Trophoblast cell (in vitro differentiated cells and primary cell): Measurements from ENCODE around the gene ENPP3.

Experiments used
- DNase-seq, 2 donors: peaks; one replicate each; pipeline ENCODE4 v3.0.0-alpha.2; 2016
- H2AFZ ChIP-seq: 2 replicates; pipeline ENCODE4 v1.6.1; 2013; ENCODE audit warnings: low read length, moderate library complexity, mild to moderate bottlenecking; ENCODE audit not compliant: insufficient read depth, poor library complexity
- H2AK5ac ChIP-seq: 2 replicates; pipeline ENCODE4 v1.6.1; 2013; ENCODE audit warnings: mild to moderate bottlenecking, low read length
- H2BK120ac ChIP-seq: 2 replicates; pipeline ENCODE4 v1.6.1; 2013; ENCODE audit warnings: low read length, mild to moderate bottlenecking, moderate library complexity; ENCODE audit not compliant: insufficient read depth, poor library complexity
- H2BK12ac ChIP-seq: 2 replicates; pipeline ENCODE4 v1.6.1; 2013; ENCODE audit warnings: mild to moderate bottlenecking, low read length, moderate library complexity
- H2BK5ac ChIP-seq: 2 replicates; pipeline ENCODE4 v1.6.1; 2013; ENCODE audit warnings: low read length, low read depth, moderate library complexity, mild to moderate bottlenecking; ENCODE audit not compliant: poor library complexity
- H3K14ac ChIP-seq: 2 replicates; pipeline ENCODE4 v1.6.1; 2013; ENCODE audit warnings: mild to moderate bottlenecking, low read length
- H3K18ac ChIP-seq: 2 replicates; pipeline ENCODE4 v1.6.1; 2013; ENCODE audit warnings: mild to moderate bottlenecking, low read length
- H3K23ac ChIP-seq: 2 replicates; pipeline ENCODE4 v1.6.1; 2013; ENCODE audit warnings: low read length
- H3K27ac ChIP-seq: 2 replicates; pipeline ENCODE4 v1.5.1; 2013; ENCODE audit warnings: low read depth, mild to moderate bottlenecking, inconsistent platforms, low read length, moderate library complexity
- H3K27me3 ChIP-seq: 2 replicates; pipeline ENCODE4 v1.6.1; 2013; ENCODE audit warnings: inconsistent platforms, mild to moderate bottlenecking, low read length, moderate library complexity; ENCODE audit not compliant: insufficient read depth
- H3K36me3 ChIP-seq, 2 experiments: 1 replicate in 1 of 2; 2 replicates in 1 of 2; pipeline ENCODE4 v1.6.1; 2013; ENCODE audit warnings: low read length in 2 of 2, mild to moderate bottlenecking in 2 of 2, moderate library complexity in 1 of 2; ENCODE audit not compliant: insufficient read depth in 2 of 2, control insufficient read depth in 1 of 2
- H3K4ac ChIP-seq: 2 replicates; pipeline ENCODE4 v1.6.1; 2013; ENCODE audit warnings: low read depth, mild to moderate bottlenecking, low read length, moderate library complexity
- H3K4me1 ChIP-seq, 2 experiments: 1 replicate in 1 of 2; 2 replicates in 1 of 2; pipeline ENCODE4 v1.6.1; 2013; ENCODE audit warnings: low read length in 2 of 2, mild to moderate bottlenecking in 2 of 2, moderate library complexity in 1 of 2; ENCODE audit not compliant: insufficient read depth in 2 of 2, control insufficient read depth in 1 of 2
- H3K4me2 ChIP-seq: 2 replicates; pipeline ENCODE4 v1.6.1; 2013; ENCODE audit warnings: inconsistent platforms, mild to moderate bottlenecking, low read length, moderate library complexity
- H3K4me3 ChIP-seq: 2 replicates; pipeline ENCODE4 v1.5.1; 2013; ENCODE audit warnings: mild to moderate bottlenecking, low read depth, low read length, inconsistent platforms
- H3K79me1 ChIP-seq: one replicate; pipeline ENCODE4 v1.6.1; 2013; ENCODE audit warnings: low read length
- H3K79me2 ChIP-seq: 2 replicates; pipeline ENCODE4 v1.6.1; 2013; ENCODE audit warnings: low read length, mild to moderate bottlenecking; ENCODE audit not compliant: control insufficient read depth, insufficient read depth, poor library complexity
- H3K9ac ChIP-seq: 2 replicates; pipeline ENCODE4 v1.6.1; 2013; ENCODE audit warnings: mild to moderate bottlenecking, low read length
- H3K9me3 ChIP-seq: 2 replicates; pipeline ENCODE4 v1.6.1; 2013; ENCODE audit warnings: low read depth, mild to moderate bottlenecking, control low read depth, inconsistent platforms, low read length; ENCODE audit not compliant: insufficient read depth
- H4K12ac ChIP-seq: 2 replicates; pipeline ENCODE4 v1.6.1; 2013; ENCODE audit warnings: low read depth, mild to moderate bottlenecking, low read length, moderate library complexity
- H4K8ac ChIP-seq: 2 replicates; pipeline ENCODE4 v1.6.1; 2013; ENCODE audit warnings: low read depth, mild to moderate bottlenecking, low read length, moderate library complexity
- H4K91ac ChIP-seq: one replicate; pipeline ENCODE4 v1.6.1; 2013; ENCODE audit warnings: low read depth, mild to moderate bottlenecking, low read length, moderate library complexity
- WGBS: extraction: QIAGEN DNeasy Blood & Tissue Kit; methylation state at CpG from one replicate; pipeline ENCODE4 v1.1.7; 2013; ENCODE audit warnings: missing lambda C conversion rate; ENCODE audit not compliant: insufficient read length, insufficient coverage; ENCODE audit errors: extremely low coverage; 5-methylcytosine and 5-hydroxymethylcytosine counted together

The ENPP3 gene

GRCh38 chr6:131646249-131646670, 9.2 kb downstream of the ENPP3 start:
- no peak for DNase-seq
- no peaks in the 10 kb centered on the region for H3K79me1 ChIP-seq

DNA sequence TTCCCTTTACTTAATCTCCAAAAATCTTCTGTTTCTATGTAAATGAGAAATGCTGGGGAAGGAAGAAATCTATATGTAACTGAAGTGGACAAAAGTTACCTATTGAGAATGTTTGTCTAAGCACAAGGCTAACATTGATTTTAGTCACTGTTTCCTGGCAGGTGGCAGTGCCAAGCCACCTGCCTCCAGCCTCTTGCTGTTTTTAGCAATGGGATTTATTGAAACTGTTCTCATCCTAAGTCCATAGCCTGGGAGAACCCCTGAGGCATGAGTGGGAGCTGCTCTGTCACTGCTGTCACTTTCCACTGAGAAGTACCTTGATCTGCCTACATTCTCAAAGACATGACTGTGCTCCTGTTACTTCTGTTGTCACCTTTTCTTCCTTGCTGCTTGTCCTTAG, 14.7 kb downstream of the ENPP3 start:
- Histone ChIP-seq H3K27ac (no peak overlapping the region), H3K36me3 (no peaks in the 10 kb centered on the region), H3K79me2 (no peaks in the 10 kb centered on the region), H3K4ac (no peak overlapping the region), H4K91ac (no peak overlapping the region), H3K79me1 (no peaks in the 10 kb centered on the region), H3K4me3 (no peak overlapping the region), H2AK5ac (no peak overlapping the region), H2BK5ac (no peak overlapping the region), H3K9ac (no peak overlapping the region), H2BK12ac (no peak overlapping the region), H2AFZ (no peak overlapping the region), H3K14ac (no peak overlapping the region), H3K9me3 (no peaks in the 10 kb centered on the region), H3K4me2 (no peak overlapping the region), H3K23ac (no peak overlapping the region), H4K8ac (no peak overlapping the region), H2BK120ac (no peak overlapping the region), H3K4me1 (no peaks in the 10 kb centered on the region), H3K18ac (no peak overlapping the region), H4K12ac (no peak overlapping the region), H3K27me3 (no peaks in the 10 kb centered on the region)
- no peak for DNase-seq

More at GRCh38 chr6:131646249-131646670, 9.2 kb downstream of the ENPP3 start:
- Histone ChIP-seq H3K23ac (no peak overlapping the region), H2AFZ (no peak overlapping the region), H3K9me3 (no peaks in the 10 kb centered on the region), H3K36me3 (no peaks in the 10 kb centered on the region), H3K9ac (no peak overlapping the region), H3K79me2 (no peaks in the 10 kb centered on the region), H3K27me3 (no peaks in the 10 kb centered on the region), H3K4me1 (no peaks in the 10 kb centered on the region), H2BK12ac (no peak overlapping the region), H3K4me3 (no peak overlapping the region), H3K14ac (no peak overlapping the region), H3K27ac (no peak overlapping the region), H2AK5ac (no peak overlapping the region), H2BK5ac (no peak overlapping the region), H3K4ac (no peak overlapping the region), H3K4me2 (no peak overlapping the region), H4K8ac (no peak overlapping the region), H2BK120ac (no peak overlapping the region), H3K18ac (no peak overlapping the region), H4K12ac (no peak overlapping the region), H4K91ac (no peak overlapping the region)

- H2AK5ac ChIP-seq: no peak overlapping the region
- H3K79me1 ChIP-seq: no peaks in the 10 kb centered on the region
- no peaks in the 10 kb centered on the region for H3K36me3 ChIP-seq
- no peak overlapping the region for H2BK120ac ChIP-seq
- no peak overlapping the region for H3K9ac ChIP-seq
- no peak overlapping the region for H3K4me3 ChIP-seq
- no peak overlapping the region for H3K27ac ChIP-seq
- no CpG with 5 or more reads among the region's 5 CpGs for WGBS
- no peak overlapping the region for H2AFZ ChIP-seq
- no peak overlapping the region for H2BK12ac ChIP-seq
- no peak overlapping the region for H4K12ac ChIP-seq
- H3K27me3 ChIP-seq: no peaks in the 10 kb centered on the region
- H3K79me2 ChIP-seq: no peaks in the 10 kb centered on the region
- no peak overlapping the region for H3K23ac ChIP-seq
- H3K18ac ChIP-seq: no peak overlapping the region
- H3K4ac ChIP-seq: no peak overlapping the region
- no peaks in the 10 kb centered on the region for H3K4me1 ChIP-seq
- DNase-seq: no peak
- no peak overlapping the region for H4K8ac ChIP-seq
- H3K14ac ChIP-seq: no peak overlapping the region
- no peak overlapping the region for H2BK5ac ChIP-seq
- H3K9me3 ChIP-seq: no peaks in the 10 kb centered on the region
- H4K91ac ChIP-seq: no peak overlapping the region
- H3K4me2 ChIP-seq: no peak overlapping the region
Measured at GRCh38 chr6:131652472-131652871, 15.4 kb downstream of the ENPP3 start.

GRCh38 chr6:131654326-131654725, 17.2 kb downstream of the ENPP3 start:
- Histone ChIP-seq H2BK12ac (no peak overlapping the region), H3K9me3 (no peaks in the 10 kb centered on the region), H3K4ac (no peak overlapping the region), H2AK5ac (no peak overlapping the region), H4K12ac (no peak overlapping the region), H3K79me2 (no peaks in the 10 kb centered on the region), H3K4me1 (no peaks in the 10 kb centered on the region), H2BK120ac (no peak overlapping the region), H3K23ac (no peak overlapping the region), H3K18ac (no peak overlapping the region), H3K9ac (no peak overlapping the region), H3K27ac (no peak overlapping the region), H3K4me2 (no peak overlapping the region), H3K27me3 (no peaks in the 10 kb centered on the region), H3K36me3 (no peaks in the 10 kb centered on the region), H4K8ac (no peak overlapping the region), H2BK5ac (no peak overlapping the region), H3K14ac (no peak overlapping the region), H4K91ac (no peak overlapping the region), H3K4me3 (peak overlapping the region; percentile 54), H3K79me1 (no peaks in the 10 kb centered on the region), H2AFZ (no peak overlapping the region)
- no CpG with 5 or more reads among the region's 3 CpGs for WGBS
- peak in 1 of 2 donors; percentile 33 for DNase-seq

- Histone ChIP-seq H3K36me3 (no peaks in the 10 kb centered on the region), H3K4me1 (no peaks in the 10 kb centered on the region), H3K18ac (no peak overlapping the region), H2BK12ac (no peak overlapping the region), H3K79me1 (no peaks in the 10 kb centered on the region), H2BK5ac (no peak overlapping the region), H4K12ac (no peak overlapping the region), H3K4me3 (no peak overlapping the region), H2AFZ (no peak overlapping the region), H2AK5ac (no peak overlapping the region), H3K9ac (no peak overlapping the region), H3K27me3 (no peaks in the 10 kb centered on the region), H3K4me2 (no peak overlapping the region), H3K9me3 (no peaks in the 10 kb centered on the region), H3K79me2 (no peaks in the 10 kb centered on the region), H3K4ac (no peak overlapping the region), H4K8ac (no peak overlapping the region), H3K14ac (no peak overlapping the region), H3K23ac (no peak overlapping the region), H3K27ac (no peak overlapping the region), H2BK120ac (no peak overlapping the region), H4K91ac (no peak overlapping the region)
- DNase-seq: no peak
- no CpG with 5 or more reads among the region's 3 CpGs for WGBS
Measured at GRCh38 chr6:131655387-131655786, 18.3 kb downstream of the ENPP3 start.
